Ishikawa (cell line): ENCODE measurements around the gene SLC25A40.

Experiments
- CEBPB ChIP-seq: IDR thresholded peaks from 2 replicates; pipeline ENCODE4 v1.6.1; 2012
- CREB1 ChIP-seq: IDR thresholded peaks from 2 replicates; pipeline ENCODE4 v1.6.1; 2012; ENCODE audit warnings: low read depth
- EGR1 ChIP-seq: IDR thresholded peaks from 2 replicates; pipeline ENCODE4 v1.6.1; 2012
- EP300 ChIP-seq: IDR thresholded peaks from 2 replicates; pipeline ENCODE4 v1.6.1; 2012; ENCODE audit warnings: borderline replicate concordance
- FOXM1 ChIP-seq: IDR thresholded peaks from 2 replicates; pipeline ENCODE4 v1.6.1; 2012; ENCODE audit warnings: low read depth, borderline replicate concordance
- NFIC ChIP-seq: IDR thresholded peaks from 2 replicates; pipeline ENCODE4 v1.6.1; 2012
- TAF1 ChIP-seq: IDR thresholded peaks from 2 replicates; pipeline ENCODE4 v1.6.1; 2012; ENCODE audit warnings: low read depth, mild to moderate bottlenecking
- TCF12 ChIP-seq: IDR thresholded peaks from 2 replicates; pipeline ENCODE4 v1.6.1; 2012; ENCODE audit warnings: low read depth
- TEAD4 ChIP-seq: IDR thresholded peaks from 2 replicates; pipeline ENCODE4 v1.6.1; 2012
- USF1 ChIP-seq: IDR thresholded peaks from 2 replicates; pipeline ENCODE4 v1.6.1; 2012
- YY1 ChIP-seq: IDR thresholded peaks from 2 replicates; pipeline ENCODE4 v1.6.1; 2012; ENCODE audit warnings: low read depth
- ZBTB7A ChIP-seq: IDR thresholded peaks from 2 replicates; pipeline ENCODE4 v1.6.1; 2012; ENCODE audit warnings: low read depth
- TF ChIP-seq, protein P1 (sequence below): IDR thresholded peaks from 2 replicates; pipeline ENCODE4 v1.6.1; 2012; ENCODE audit warnings: low read depth, mild to moderate bottlenecking
- TF ChIP-seq, protein P2 (sequence below): IDR thresholded peaks from 2 replicates; pipeline ENCODE4 v1.6.1; 2012

The SLC25A40 gene

GRCh38 chr7:87872346-87872745 lies 3.8 kb downstream of the SLC25A40 start:
- TF ChIP-seq FOXM1 (no peak), YY1 (no peak)
- TF ChIP-seq, protein P1, sequence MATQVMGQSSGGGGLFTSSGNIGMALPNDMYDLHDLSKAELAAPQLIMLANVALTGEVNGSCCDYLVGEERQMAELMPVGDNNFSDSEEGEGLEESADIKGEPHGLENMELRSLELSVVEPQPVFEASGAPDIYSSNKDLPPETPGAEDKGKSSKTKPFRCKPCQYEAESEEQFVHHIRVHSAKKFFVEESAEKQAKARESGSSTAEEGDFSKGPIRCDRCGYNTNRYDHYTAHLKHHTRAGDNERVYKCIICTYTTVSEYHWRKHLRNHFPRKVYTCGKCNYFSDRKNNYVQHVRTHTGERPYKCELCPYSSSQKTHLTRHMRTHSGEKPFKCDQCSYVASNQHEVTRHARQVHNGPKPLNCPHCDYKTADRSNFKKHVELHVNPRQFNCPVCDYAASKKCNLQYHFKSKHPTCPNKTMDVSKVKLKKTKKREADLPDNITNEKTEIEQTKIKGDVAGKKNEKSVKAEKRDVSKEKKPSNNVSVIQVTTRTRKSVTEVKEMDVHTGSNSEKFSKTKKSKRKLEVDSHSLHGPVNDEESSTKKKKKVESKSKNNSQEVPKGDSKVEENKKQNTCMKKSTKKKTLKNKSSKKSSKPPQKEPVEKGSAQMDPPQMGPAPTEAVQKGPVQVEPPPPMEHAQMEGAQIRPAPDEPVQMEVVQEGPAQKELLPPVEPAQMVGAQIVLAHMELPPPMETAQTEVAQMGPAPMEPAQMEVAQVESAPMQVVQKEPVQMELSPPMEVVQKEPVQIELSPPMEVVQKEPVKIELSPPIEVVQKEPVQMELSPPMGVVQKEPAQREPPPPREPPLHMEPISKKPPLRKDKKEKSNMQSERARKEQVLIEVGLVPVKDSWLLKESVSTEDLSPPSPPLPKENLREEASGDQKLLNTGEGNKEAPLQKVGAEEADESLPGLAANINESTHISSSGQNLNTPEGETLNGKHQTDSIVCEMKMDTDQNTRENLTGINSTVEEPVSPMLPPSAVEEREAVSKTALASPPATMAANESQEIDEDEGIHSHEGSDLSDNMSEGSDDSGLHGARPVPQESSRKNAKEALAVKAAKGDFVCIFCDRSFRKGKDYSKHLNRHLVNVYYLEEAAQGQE: no peak

- TF ChIP-seq, protein P1: no peak
- no peak for TF ChIP-seq FOXM1
- TF ChIP-seq CEBPB: no peak
- no peak for TF ChIP-seq NFIC
Observed at GRCh38 chr7:87870471-87870870, 5.7 kb downstream of the SLC25A40 start.

DNA sequence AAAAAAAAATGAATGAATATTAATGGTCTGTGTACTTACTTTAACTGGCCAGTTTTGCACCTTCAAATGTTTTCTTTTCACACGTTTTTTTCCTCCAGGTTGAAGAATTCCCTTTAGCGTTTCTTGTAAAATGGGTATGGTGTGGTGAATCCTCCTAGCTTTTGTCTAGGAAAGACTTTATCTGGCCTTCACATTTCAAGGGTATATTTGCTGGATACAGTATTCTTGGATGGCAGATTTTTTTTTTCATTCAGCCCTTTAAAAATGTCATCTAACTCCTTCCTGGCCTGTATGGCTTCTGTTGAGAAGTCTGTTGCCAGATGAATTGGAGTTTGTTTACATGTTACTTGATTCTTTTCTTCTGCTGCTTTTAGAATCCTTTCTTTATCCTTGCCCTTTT lies 10.1 kb downstream of the SLC25A40 start:
- no peak for TF ChIP-seq TEAD4
- TF ChIP-seq CREB1: no peak
- TF ChIP-seq NFIC: no peak

DNA sequence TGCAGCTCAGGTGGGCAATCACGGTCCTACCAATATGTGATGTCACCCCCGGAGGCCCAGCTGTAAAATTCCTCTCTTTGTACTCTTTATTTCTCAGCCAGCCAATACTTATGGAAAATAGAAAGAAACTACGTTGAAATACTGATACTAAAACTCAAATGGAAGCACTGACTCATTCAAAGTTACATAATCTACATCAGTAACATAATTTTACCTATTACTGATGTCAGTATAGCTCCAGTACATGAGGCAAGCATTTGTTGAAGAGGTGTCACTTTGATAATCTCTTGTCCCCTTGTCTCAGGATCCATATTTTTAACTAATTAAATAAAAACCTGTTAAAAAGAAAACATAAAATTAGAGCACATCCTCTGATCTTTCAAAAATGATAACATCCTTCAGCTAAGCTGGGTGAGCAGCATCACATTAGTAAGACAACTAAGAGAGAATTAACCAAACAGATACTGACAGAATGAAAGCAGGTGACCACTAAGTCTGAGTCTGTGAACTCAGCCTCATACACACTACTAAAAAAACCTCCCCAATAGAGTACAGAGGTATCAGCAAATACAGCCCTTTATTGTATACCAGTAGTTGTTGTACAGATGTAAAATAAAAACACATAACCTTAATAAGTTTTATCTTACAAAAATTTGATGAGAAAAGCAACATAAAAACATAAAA lies 17.6 kb downstream of the SLC25A40 start:
- TF ChIP-seq, protein P2, sequence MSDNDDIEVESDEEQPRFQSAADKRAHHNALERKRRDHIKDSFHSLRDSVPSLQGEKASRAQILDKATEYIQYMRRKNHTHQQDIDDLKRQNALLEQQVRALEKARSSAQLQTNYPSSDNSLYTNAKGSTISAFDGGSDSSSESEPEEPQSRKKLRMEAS: no peak
- TF ChIP-seq CREB1: no peak
- TF ChIP-seq FOXM1: no peak
- TF ChIP-seq EGR1: no peak
- no peak for TF ChIP-seq TAF1
- TF ChIP-seq YY1: no peak
- no peak for TF ChIP-seq TEAD4
- TF ChIP-seq EP300: no peak
- TF ChIP-seq, protein P1: no peak
- no peak for TF ChIP-seq NFIC
- TF ChIP-seq ZBTB7A: no peak
- no peak for TF ChIP-seq TCF12

GRCh38 chr7:87853237-87853864 lies 22.8 kb downstream of the SLC25A40 start:
- no peak for TF ChIP-seq YY1
- TF ChIP-seq, protein P2: no peak
- no peak for TF ChIP-seq CEBPB
- no peak for TF ChIP-seq CREB1
- no peak for TF ChIP-seq USF1
- TF ChIP-seq EGR1: no peak

GRCh38 chr7:87852306-87852705 lies 23.9 kb downstream of the SLC25A40 start:
- TF ChIP-seq, protein P1: no peak
- TF ChIP-seq TAF1: no peak
